HUDEP-2 (cell line): Measurements from ENCODE around the gene NUP58.
"Not testable (repeated sequence)": the region's sequence is repeated elsewhere in the genome, so short reads cannot be mapped to it uniquely, and the experiment has no call there.

Experiments used
- DNase-seq, 76 experiments: peaks; one replicate each; lab custom pipeline; 2025; ENCODE audit not compliant: unreplicated experiment in 76 of 76; lab: John Stamatoyannopoulos, UW

The NUP58 gene

GRCh38 chr13:25302121-25302520 is 696 bp downstream of the NUP58 start:
- DNase-seq: no peak

DNA sequence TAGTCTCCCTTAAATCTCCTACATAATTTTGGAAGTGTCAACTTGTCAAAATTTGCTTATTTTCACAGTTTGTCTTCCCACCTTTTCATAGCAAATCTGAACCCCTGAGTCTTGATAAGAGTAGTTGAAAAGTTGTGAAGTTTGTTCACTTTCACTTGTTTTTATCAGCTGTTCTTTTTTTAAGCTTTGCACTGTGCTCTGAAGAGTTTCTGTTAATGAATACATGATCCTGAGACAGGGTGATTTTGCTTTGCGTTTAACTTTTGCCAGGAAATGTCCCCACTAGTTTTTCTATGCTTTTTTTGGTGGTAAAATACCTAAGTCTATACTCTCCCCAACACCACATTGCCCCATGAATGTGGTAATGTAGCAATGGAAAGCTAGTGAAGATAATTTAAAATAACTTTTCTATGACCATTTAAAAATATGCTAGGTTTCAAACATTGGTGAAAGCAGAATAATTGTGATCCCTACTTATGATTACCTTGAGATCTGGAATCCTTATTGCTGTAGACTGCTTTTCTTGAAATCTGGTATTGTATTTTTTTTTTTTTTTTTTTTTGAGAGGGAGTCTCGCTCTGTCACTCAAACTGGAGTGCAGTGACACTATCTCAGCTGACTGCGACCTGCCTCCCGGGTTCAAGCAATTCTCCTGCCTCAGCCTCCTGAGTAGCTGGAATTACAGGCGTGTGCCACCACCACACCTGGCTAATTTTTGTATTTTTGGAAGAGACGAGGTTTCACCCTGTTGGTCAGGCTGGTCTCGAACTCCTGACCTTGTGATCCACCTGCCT is 5.4 kb downstream of the NUP58 start:
- no peak for DNase-seq

DNA sequence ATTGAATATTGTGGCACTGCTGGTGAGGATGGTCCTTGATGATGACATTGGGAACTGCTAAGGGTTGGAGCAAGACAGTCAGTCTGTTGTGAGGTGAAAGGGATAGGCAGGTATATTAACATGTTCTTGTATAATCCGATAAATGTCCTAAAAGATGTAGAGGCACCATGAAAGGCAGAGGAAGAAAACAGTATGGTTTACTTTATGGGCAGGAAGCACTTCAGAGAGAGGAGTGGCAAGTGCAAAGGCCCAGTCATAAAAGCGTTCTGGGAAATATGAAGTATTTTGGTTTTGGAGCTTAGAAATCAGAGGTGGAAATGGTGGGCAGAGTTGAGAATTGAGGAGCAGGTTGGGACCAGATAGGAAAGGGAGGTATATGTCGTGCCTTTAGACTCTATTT is 9.5 kb downstream of the NUP58 start:
- DNase-seq: no peak

DNA sequence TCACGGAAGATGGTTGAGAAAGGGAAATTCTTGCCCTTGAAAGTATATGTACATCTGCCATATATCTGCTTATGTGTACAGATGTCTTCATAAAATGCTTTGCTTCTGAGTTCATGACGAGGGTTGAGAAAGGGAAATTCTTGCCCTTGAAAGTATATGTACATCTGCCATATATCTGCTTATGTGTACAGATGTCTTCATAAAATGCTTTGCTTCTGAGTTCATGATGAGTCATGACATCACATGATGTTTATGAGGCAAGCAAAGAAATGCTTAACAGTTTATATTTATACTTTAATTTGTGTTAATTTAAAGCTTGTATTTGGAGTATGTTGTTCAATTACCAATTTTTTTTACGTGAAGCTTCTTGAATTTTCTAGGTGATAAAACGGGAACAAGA is 17.5 kb downstream of the NUP58 start:
- not testable (repeated sequence) for DNase-seq

DNA sequence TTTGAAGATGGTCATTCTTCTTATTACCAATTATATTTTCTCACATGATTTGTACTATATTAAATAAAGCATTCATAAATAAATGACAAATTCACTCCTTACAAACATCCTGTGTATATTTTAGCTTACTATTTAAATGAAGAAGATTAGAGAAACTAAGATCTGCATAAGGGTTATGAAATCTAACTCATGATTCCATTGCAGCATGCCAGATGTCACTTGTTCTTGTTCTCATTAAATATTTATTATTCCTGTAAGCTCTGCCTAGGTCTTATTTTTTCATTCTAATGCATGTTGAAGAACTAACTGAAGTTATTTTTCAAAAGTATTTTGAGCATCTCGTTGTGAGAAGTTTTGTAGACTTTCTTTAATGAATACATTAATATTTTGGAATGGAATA is 18.3 kb downstream of the NUP58 start:
- no peak for DNase-seq

- DNase-seq: no peak
Observed at GRCh38 chr13:25324100-25324499, 22.7 kb downstream of the NUP58 start.

GRCh38 chr13:25329706-25330105 is 28.3 kb downstream of the NUP58 start:
- no peak for DNase-seq

- DNase-seq: no peak
Observed at GRCh38 chr13:25330541-25330940, 29.1 kb downstream of the NUP58 start.

GRCh38 chr13:25335856-25336255 is 34.4 kb downstream of the NUP58 start:
- DNase-seq: no peak

DNA sequence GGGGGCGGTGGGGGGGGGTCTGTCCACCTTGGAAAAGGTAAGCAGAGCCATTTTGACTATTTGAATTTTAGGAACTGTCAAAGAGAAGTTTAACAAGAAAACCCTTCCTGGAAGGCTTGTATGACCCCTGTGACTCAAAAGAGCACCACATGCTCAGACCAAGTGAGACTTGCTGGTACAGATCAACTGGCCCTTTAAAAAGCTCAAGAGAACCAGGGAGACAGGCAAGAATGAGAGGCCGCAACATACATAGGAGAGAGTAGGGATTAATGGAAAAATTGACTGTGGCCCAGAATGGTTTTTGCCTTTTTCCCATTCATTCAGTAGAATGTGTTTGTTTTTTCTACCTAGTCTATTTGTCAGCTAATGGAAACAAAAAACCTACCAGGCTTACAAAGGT is 44.2 kb downstream of the NUP58 start:
- no peak for DNase-seq

DNA sequence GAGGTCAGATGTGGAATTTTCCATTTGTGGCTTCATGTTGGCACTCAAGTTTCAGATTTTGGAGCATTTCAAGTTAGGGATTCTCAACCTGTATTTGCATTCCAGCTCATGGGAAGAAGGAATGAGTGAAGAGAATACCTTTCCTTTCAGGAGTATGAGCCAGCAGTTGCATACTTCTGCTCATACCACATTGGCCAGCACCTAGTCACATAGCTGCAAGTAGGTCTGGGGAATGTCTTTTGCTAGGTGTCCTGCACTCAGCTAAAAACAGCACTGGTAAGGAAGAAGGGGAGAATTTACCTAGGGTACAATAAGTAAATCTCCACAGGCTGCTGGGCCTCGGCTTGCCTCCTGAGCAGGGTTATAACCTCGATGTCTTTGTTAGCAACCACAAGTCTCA is 45.7 kb downstream of the NUP58 start:
- no peak for DNase-seq

GRCh38 chr13:25351404-25351803 is 50.0 kb downstream of the NUP58 start:
- DNase-seq: no peak

DNA sequence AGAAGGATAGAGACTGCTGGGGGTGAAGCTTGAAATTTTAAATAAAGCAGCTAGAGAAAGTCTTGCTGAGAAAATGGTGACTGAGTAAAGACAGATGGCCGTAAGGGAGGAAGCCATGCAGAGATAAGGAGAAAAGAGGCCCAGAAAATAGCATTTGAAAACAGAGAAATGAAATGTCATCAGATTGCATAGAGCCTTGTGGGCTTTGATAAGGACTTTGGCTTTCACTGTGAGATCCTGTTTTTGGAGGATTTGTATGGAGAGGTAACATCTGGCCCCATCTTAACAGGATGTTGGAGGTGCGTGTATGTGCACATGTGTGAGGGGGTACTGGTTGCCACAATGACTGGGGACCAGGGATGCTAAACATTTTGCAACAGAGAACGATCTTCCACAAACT is 50.8 kb downstream of the NUP58 start:
- peak in 36 of 76 experiments; percentile 6 to 78 (median 38) for DNase-seq

- DNase-seq: no peak
Observed at GRCh38 chr13:25352806-25353205, 51.4 kb downstream of the NUP58 start.

- no peak for DNase-seq
Observed at GRCh38 chr13:25353344-25353743, 51.9 kb downstream of the NUP58 start.

DNA sequence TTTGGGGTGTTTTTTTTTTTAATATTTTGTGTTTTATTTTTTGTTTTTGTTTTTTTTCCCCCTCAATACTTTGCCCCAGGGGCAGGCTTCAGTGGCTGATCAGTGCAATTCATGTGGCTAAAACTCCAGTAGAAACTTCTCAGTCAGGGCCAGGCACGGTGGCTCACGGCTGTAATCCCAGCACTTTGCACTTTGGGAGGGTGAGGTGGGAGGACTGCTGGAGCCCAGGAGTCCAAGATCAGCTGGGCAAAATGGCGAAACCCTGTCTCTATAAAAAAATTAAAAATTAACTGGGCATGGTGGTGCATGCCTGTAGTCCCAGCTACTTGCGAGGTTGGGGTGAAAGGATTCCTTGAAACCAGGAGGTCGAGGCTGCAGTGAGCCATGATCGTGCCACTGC is 53.0 kb downstream of the NUP58 start:
- DNase-seq: no peak

DNA sequence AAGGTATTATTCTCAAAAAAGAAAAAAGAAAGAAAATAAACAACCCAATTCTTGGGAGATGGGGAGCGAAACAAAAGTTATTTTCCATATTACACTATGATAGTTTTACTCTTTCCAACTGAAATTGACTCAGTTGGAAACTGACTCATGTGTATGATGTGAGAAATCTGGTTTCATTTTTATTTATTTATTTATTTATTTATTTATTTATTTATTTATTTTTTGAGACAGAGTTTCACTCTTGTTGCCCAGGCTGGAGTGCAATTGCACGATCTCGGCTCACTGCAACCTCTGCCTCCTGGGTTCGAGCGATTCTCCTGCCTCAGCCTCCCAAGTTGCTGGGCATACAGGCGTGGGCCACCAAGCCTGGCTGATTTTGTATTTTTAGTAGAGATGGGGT is 59.0 kb downstream of the NUP58 start:
- DNase-seq: not testable (repeated sequence)

GRCh38 chr13:25365720-25366235 is 64.4 kb downstream of the NUP58 start:
- no peak for DNase-seq

- peak in 13 of 76 experiments; percentile 3 to 54 (median 24) for DNase-seq
Observed at GRCh38 chr13:25371158-25371874, 69.9 kb downstream of the NUP58 start.

- no peak for DNase-seq
Observed at GRCh38 chr13:25371875-25372283, 70.5 kb downstream of the NUP58 start, which contains the start of gene ATP8A2. ATP8A2 (plus strand) TSS chr13:25371974; CDS start chr13:25372213, 239 bp downstream.

DNA sequence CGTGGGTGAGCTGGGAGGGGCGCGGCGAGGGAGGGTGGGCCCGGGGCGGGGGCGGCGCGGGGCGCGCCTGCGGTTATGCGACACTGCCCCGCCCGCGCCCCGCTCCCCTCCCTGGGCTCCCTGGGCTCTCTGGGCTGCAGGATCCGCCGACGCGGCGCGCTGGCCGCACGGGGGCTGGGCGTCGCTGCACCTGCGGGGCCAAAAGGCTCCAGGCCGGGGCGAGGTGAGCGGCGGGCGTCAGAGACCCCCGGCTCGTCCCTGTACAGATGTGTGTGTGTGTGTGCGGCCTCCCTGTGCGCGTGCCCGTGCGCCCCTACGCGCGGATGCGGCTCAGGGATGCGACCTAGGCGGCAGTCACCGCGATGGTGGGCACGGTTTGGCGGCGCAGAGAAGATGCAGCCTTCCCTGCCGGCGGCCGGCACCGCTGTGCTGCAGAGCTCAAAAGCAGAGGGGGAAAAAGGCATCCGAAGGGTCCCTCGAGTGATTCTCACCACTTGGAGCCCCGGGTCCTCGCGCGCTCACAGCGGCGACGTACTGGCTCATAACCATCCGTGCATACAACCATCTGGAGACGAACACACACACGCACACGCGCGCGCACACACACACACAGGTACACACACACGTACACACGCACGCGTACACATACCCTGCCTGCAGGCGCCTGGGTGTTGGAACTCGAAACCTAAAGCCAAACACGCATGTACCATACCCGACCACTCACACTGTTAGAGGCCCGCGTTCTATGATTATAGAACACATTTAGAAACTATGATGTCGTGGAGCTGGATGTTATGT is 71.1 kb downstream of the NUP58 start:
- DNase-seq: no peak
